Measurements from ENCODE around the gene KAT8. TPM values are rescaled to one million over a fixed set of nuclear protein-coding genes. Genes with fewer than 3 reads are reported as not detected.

KAT8 gene
- total RNA-seq, 1 donor from 2014 or later: 93.7 TPM

GRCh38 chr16:31080756-31081419 lies 36.6 kb upstream of the KAT8 start:
- DNase-seq (no peak), ATAC-seq (ENCODE audit: low read depth) (no peak)
- no peaks in the 10 kb centered on the region for H3K9me3 Mint-ChIP-seq
- H3K27ac Mint-ChIP-seq: no peak overlapping the region
- no peak for TF ChIP-seq CTCF (IDR thresholded peaks at IDR 0.05)
- H3K4me1 Mint-ChIP-seq: peaks cover 16% of the 10 kb centered on the region
- no peak overlapping the region for H3K4me3 Mint-ChIP-seq
- peaks cover 74% of the 10 kb centered on the region for H3K36me3 Mint-ChIP-seq (ENCODE audit: low read depth)
- H3K27me3 Mint-ChIP-seq: no peaks in the 10 kb centered on the region
- intact Hi-C loops (cut with micrococcal nuclease): no loop called here
- CTCF ChIA-PET: no interaction called here
- POLR2A ChIA-PET: interaction anchor here (1.3 kb wide), 1 partner anchor 61 kb away, joined by 3 read pairs; no protein-coding TSS in a partner anchor

GRCh38 chr16:31081428-31082351 lies 35.8 kb upstream of the KAT8 start:
- Mint-ChIP-seq H3K4me1 (peaks cover 11% of the 10 kb centered on the region), H3K9me3 (no peaks in the 10 kb centered on the region), H3K36me3 (ENCODE audit: low read depth) (peaks cover 69% of the 10 kb centered on the region), H3K27ac (no peak overlapping the region), H3K27me3 (no peaks in the 10 kb centered on the region), H3K4me3 (no peak overlapping the region)
- intact Hi-C loops (cut with micrococcal nuclease): no loop called here
- no peak for TF ChIP-seq CTCF (IDR thresholded peaks at IDR 0.05)
- ChIA-PET CTCF (no interaction called here), POLR2A (no interaction called here)
- DNase-seq: no peak
- ATAC-seq (ENCODE audit: low read depth): no peak

- H3K27me3 Mint-ChIP-seq: no peaks in the 10 kb centered on the region
- peaks cover 62% of the 10 kb centered on the region for H3K36me3 Mint-ChIP-seq (ENCODE audit: low read depth)
- intact Hi-C loops (cut with micrococcal nuclease): no loop called here
- H3K4me1 Mint-ChIP-seq: peaks cover 11% of the 10 kb centered on the region
- TF ChIP-seq CTCF (IDR thresholded peaks at IDR 0.05): no peak
- DNase-seq (no peak), ATAC-seq (ENCODE audit: low read depth) (no peak)
- H3K9me3 Mint-ChIP-seq: no peaks in the 10 kb centered on the region
- ChIA-PET CTCF (no interaction called here), POLR2A (no interaction called here)
- H3K4me3 Mint-ChIP-seq: no peak overlapping the region
- H3K27ac Mint-ChIP-seq: no peak overlapping the region
Measured at GRCh38 chr16:31082368-31083045, 35.0 kb upstream of the KAT8 start.

GRCh38 chr16:31083081-31083480 lies 34.4 kb upstream of the KAT8 start:
- Mint-ChIP-seq H3K36me3 (ENCODE audit: low read depth) (peaks cover 56% of the 10 kb centered on the region), H3K9me3 (no peaks in the 10 kb centered on the region), H3K27me3 (no peaks in the 10 kb centered on the region), H3K4me1 (peaks cover 8% of the 10 kb centered on the region), H3K27ac (no peak overlapping the region), H3K4me3 (no peak overlapping the region)
- TF ChIP-seq CTCF (IDR thresholded peaks at IDR 0.05): no peak
- ChIA-PET CTCF (no interaction called here), POLR2A (no interaction called here)
- DNase-seq (no peak), ATAC-seq (ENCODE audit: low read depth) (no peak)
- intact Hi-C loops (cut with micrococcal nuclease): no loop called here

GRCh38 chr16:31083556-31083955 lies 33.9 kb upstream of the KAT8 start:
- no peak overlapping the region for H3K4me3 Mint-ChIP-seq
- H3K9me3 Mint-ChIP-seq: no peaks in the 10 kb centered on the region
- no peak for ATAC-seq (ENCODE audit: low read depth)
- ChIA-PET CTCF (no interaction called here), POLR2A (interaction anchor here (2.0 kb wide), 1 partner anchor 11 kb away, joined by 6 read pairs; the partner anchor contains the start of gene VKORC1)
- peaks cover 51% of the 10 kb centered on the region for H3K36me3 Mint-ChIP-seq (ENCODE audit: low read depth)
- peaks cover 8% of the 10 kb centered on the region for H3K4me1 Mint-ChIP-seq
- intact Hi-C loops (cut with micrococcal nuclease): no loop called here
- no peaks in the 10 kb centered on the region for H3K27me3 Mint-ChIP-seq
- no peak for DNase-seq
- TF ChIP-seq CTCF (IDR thresholded peaks at IDR 0.05): no peak
- no peak overlapping the region for H3K27ac Mint-ChIP-seq
